ENCODE results near the gene RIBC1.
A peak's percentile ranks its signal among the peaks of the same experiment; 100 is the strongest.

The RIBC1 gene

DNA sequence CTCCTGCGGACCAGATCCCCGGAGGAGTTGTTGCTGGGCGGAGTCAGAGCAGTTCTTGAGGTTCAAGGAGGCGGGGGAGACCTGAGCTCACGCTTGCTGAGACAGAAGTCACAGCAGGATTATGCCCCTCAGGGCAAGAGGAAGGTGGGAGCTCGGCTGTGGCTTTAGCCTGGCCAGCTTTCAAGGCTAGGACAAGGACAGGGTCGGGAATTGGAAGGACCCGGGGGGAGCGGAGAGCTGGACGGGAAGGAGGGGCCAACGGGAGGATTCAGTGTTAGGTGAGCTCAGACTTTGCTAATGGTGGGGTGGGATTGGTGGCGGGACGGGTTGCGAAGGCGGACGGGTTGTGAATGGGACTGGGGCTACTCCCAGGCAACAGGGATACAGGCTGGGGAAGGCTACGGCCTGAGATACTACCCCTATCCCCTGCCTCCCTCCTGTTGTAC is at the start of gene RIBC1:
Gene RIBC1 (plus strand): TSS at position 13 of the 446 bp plus-strand sequence. CDS start 3,404 bp downstream, outside the sequence.
- peaks cover 3% of the 10 kb centered on the region for H3K4me1 ChIP-seq (ENCODE audit: insufficient read depth, low read length, poor library complexity, severe bottlenecking)
- peak within 1 kb of the TSS; percentile 90 for H3K4me3 ChIP-seq (ENCODE audit: low read length, poor library complexity, severe bottlenecking)
- H2AFZ ChIP-seq (ENCODE audit: low read length) = peak within 1 kb of the TSS; percentile 74; the same call in 1 of the 2 replicates
- H3K4me2 ChIP-seq (ENCODE audit: low read depth, low read length, poor library complexity, severe bottlenecking) = peak within 1 kb of the TSS; percentile 95
- H4K20me1 ChIP-seq (ENCODE audit: insufficient read depth, low read length, poor library complexity, severe bottlenecking) = peaks cover 27% of the 10 kb centered on the region
- H3K9ac ChIP-seq (ENCODE audit: low read depth, low read length, poor library complexity, severe bottlenecking) = peak within 1 kb of the TSS; percentile 98
- TF ChIP-seq, protein P1, sequence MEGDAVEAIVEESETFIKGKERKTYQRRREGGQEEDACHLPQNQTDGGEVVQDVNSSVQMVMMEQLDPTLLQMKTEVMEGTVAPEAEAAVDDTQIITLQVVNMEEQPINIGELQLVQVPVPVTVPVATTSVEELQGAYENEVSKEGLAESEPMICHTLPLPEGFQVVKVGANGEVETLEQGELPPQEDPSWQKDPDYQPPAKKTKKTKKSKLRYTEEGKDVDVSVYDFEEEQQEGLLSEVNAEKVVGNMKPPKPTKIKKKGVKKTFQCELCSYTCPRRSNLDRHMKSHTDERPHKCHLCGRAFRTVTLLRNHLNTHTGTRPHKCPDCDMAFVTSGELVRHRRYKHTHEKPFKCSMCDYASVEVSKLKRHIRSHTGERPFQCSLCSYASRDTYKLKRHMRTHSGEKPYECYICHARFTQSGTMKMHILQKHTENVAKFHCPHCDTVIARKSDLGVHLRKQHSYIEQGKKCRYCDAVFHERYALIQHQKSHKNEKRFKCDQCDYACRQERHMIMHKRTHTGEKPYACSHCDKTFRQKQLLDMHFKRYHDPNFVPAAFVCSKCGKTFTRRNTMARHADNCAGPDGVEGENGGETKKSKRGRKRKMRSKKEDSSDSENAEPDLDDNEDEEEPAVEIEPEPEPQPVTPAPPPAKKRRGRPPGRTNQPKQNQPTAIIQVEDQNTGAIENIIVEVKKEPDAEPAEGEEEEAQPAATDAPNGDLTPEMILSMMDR (conservative IDR thresholded peaks at IDR 0.05; ENCODE audit: low read length) = no peak
- TF ChIP-seq EZH2phosphoT487 (IDR thresholded peaks at IDR 0.05; ENCODE audit: borderline replicate concordance) = no peak
- H3K27me3 ChIP-seq (ENCODE audit: insufficient read depth, low read length, poor library complexity, severe bottlenecking) = no peaks in the 10 kb centered on the region
- no peaks in the 10 kb centered on the region for H3K36me3 ChIP-seq (ENCODE audit: insufficient read depth, low read length)
- no peaks in the 10 kb centered on the region for H3F3A ChIP-seq (ENCODE audit: low read depth)
- H3K79me2 ChIP-seq (ENCODE audit: insufficient read depth, low read length) = peaks cover 42% of the 10 kb centered on the region
- no peaks in the 10 kb centered on the region for H3K9me2 ChIP-seq (replicated peaks; ENCODE audit: low read depth, low read length)
- no peaks in the 10 kb centered on the region for H3K9me3 ChIP-seq (ENCODE audit: insufficient read depth, low read depth, low read length)

DNA sequence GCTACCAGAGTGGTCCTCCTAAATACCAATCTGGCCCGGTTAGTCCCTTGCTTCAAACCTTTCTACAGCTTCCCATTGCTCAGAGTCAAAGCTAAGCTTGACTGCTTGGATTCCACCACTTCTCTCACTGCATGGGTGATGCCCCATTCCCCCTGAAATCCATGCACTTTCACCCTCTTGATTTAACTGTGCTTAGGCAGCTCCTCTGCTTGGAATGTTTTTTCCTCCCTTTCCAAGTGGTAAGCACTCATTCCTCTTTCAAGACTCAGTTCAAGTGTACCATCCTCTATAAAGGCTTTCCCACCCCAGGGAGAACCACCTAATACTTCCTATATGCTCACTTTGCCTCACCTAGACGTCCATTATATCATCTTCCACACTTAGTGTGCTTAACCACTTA is 49.4 kb upstream of the RIBC1 start:
- Histone ChIP-seq H3K9ac (ENCODE audit: low read depth, low read length, poor library complexity, severe bottlenecking) (no peak overlapping the region), H3F3A (ENCODE audit: low read depth) (no peaks in the 10 kb centered on the region), H2AFZ (ENCODE audit: low read length) (no peak overlapping the region), H4K20me1 (ENCODE audit: insufficient read depth, low read length, poor library complexity, severe bottlenecking) (no peaks in the 10 kb centered on the region), H3K4me2 (ENCODE audit: low read depth, low read length, poor library complexity, severe bottlenecking) (no peak overlapping the region), H3K79me2 (ENCODE audit: insufficient read depth, low read length) (no peaks in the 10 kb centered on the region), H3K36me3 (ENCODE audit: insufficient read depth, low read length) (peaks cover 5% of the 10 kb centered on the region; the same call in 1 of the 2 replicates), H3K9me3 (ENCODE audit: insufficient read depth, low read depth, low read length) (no peaks in the 10 kb centered on the region), H3K4me3 (ENCODE audit: low read length, poor library complexity, severe bottlenecking) (no peak overlapping the region), H3K9me2 (replicated peaks; ENCODE audit: low read depth, low read length) (no peaks in the 10 kb centered on the region), H3K4me1 (ENCODE audit: insufficient read depth, low read length, poor library complexity, severe bottlenecking) (no peaks in the 10 kb centered on the region), H3K27me3 (ENCODE audit: insufficient read depth, low read length, poor library complexity, severe bottlenecking) (no peaks in the 10 kb centered on the region)
- TF ChIP-seq, protein P1 (conservative IDR thresholded peaks at IDR 0.05; ENCODE audit: low read length) = no peak
- no peak for TF ChIP-seq EZH2phosphoT487 (IDR thresholded peaks at IDR 0.05; ENCODE audit: borderline replicate concordance)

DNA sequence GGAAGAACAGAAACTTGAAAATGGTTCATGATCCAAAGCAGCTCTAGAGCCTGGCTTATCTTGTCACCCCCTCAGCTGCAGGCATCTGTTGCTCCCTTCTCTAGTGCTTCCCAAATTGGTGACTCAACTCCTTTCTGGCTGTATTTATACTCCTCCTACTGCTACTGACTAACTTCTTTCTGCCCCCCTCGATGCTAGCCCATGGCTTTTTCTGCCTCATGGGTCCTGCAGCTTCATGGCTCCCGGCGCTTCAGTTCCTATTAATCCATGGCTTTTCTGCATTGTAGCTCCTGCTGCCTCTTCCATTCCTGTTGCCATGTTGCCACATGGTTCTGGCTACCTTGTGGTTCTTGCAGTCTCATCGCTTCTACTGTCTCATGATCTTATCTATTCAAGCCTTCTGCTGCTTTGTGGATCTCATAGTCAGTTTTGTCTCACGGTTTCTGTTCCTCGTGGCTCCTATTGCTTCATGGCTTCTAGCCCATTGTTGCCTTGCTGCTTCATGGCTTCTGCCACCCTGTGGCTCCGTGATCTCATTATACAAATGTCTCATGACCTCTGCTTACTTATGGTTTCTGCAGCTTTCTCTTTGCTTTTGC is 48.4 kb upstream of the RIBC1 start:
- no peaks in the 10 kb centered on the region for H3K79me2 ChIP-seq (ENCODE audit: insufficient read depth, low read length)
- H3K4me1 ChIP-seq (ENCODE audit: insufficient read depth, low read length, poor library complexity, severe bottlenecking) = no peaks in the 10 kb centered on the region
- no peaks in the 10 kb centered on the region for H4K20me1 ChIP-seq (ENCODE audit: insufficient read depth, low read length, poor library complexity, severe bottlenecking)
- H3K4me2 ChIP-seq (ENCODE audit: low read depth, low read length, poor library complexity, severe bottlenecking) = no peak overlapping the region
- no peaks in the 10 kb centered on the region for H3F3A ChIP-seq (ENCODE audit: low read depth)
- H3K9ac ChIP-seq (ENCODE audit: low read depth, low read length, poor library complexity, severe bottlenecking) = no peak overlapping the region
- no peak overlapping the region for H3K4me3 ChIP-seq (ENCODE audit: low read length, poor library complexity, severe bottlenecking)
- TF ChIP-seq, protein P1 (conservative IDR thresholded peaks at IDR 0.05; ENCODE audit: low read length) = no peak
- TF ChIP-seq EZH2phosphoT487 (IDR thresholded peaks at IDR 0.05; ENCODE audit: borderline replicate concordance) = no peak
- no peaks in the 10 kb centered on the region for H3K27me3 ChIP-seq (ENCODE audit: insufficient read depth, low read length, poor library complexity, severe bottlenecking)
- no peak overlapping the region for H2AFZ ChIP-seq (ENCODE audit: low read length)
- no peaks in the 10 kb centered on the region for H3K9me3 ChIP-seq (ENCODE audit: insufficient read depth, low read depth, low read length)
- H3K9me2 ChIP-seq (replicated peaks; ENCODE audit: low read depth, low read length) = no peaks in the 10 kb centered on the region
- H3K36me3 ChIP-seq (ENCODE audit: insufficient read depth, low read length) = peaks cover 15% of the 10 kb centered on the region; the same call in 1 of the 2 replicates

All from Loucy (cell line).